Measurements from ENCODE around the gene SRBD1. TPM values are rescaled to one million over a fixed set of nuclear protein-coding genes. Genes with fewer than 3 reads are reported as not detected.

Gene SRBD1
- total and polyA plus RNA-seq, 2 of the 8 experiments (the other 6 are each of a cell fraction or from before 2014, with no cell fraction given), result 4.6 to 20.0 TPM

- TF ChIP-seq RAD21 (IDR thresholded peaks at IDR 0.05 in 1 of 2, conservative IDR thresholded peaks at IDR 0.05 in 1 of 2; ENCODE audit: low read depth in 2 of 2, low read length in 2 of 2), result no peak
- TF ChIP-seq ASH2L (IDR thresholded peaks at IDR 0.05; ENCODE audit: low read length), result no peak
- no peak for TF ChIP-seq POLR2A (IDR thresholded peaks at IDR 0.05; ENCODE audit: control extremely low read depth in 1 of 2, low read depth in 2 of 2, low read length in 2 of 2)
- TF ChIP-seq FOSL1 (IDR thresholded peaks at IDR 0.05; ENCODE audit: insufficient read depth, low read depth, low read length), result no peak
- no peak for TF ChIP-seq TEAD4 (IDR thresholded peaks at IDR 0.05; ENCODE audit: low read depth, low read length)
- TF ChIP-seq TAF1 (IDR thresholded peaks at IDR 0.05; ENCODE audit: low read depth, low read length), result no peak
- no peak for TF ChIP-seq PHF8 (conservative IDR thresholded peaks at IDR 0.05; ENCODE audit: low read depth, low read length)
- no peak for TF ChIP-seq RXRA (IDR thresholded peaks at IDR 0.05; ENCODE audit: insufficient read depth, low read depth, low read length)
- no peak for TF ChIP-seq EGR1 (IDR thresholded peaks at IDR 0.05; ENCODE audit: borderline replicate concordance, low read depth, low read length)
- TF ChIP-seq SUZ12 (IDR thresholded peaks at IDR 0.05; ENCODE audit: low read length), result no peak
- TF ChIP-seq, protein P1, sequence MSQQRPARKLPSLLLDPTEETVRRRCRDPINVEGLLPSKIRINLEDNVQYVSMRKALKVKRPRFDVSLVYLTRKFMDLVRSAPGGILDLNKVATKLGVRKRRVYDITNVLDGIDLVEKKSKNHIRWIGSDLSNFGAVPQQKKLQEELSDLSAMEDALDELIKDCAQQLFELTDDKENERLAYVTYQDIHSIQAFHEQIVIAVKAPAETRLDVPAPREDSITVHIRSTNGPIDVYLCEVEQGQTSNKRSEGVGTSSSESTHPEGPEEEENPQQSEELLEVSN (IDR thresholded peaks at IDR 0.05), result no peak
Measured at GRCh38 chr2:45567974-45568789, 42.9 kb downstream of the SRBD1 start (continued).

All from H1 (cell line).